OCI-LY1 (cell line): ENCODE measurements around the gene RNF121.

Source experiments
- CTCF ChIP-seq: fragments of 200-600 bp; sonication (generic), shearing (Covaris generic); IDR thresholded peaks from 2 replicates; pipeline ENCODE4 v1.5.1; 2017; ENCODE audit warnings: mild to moderate bottlenecking, antibody characterized with exemption, low read length, moderate library complexity, mixed read lengths
- EZH2 ChIP-seq: fragments of 200-600 bp; sonication (generic), shearing (Covaris generic); IDR thresholded peaks from 2 replicates; pipeline ENCODE4 v1.8.0; 2017; ENCODE audit warnings: borderline replicate concordance, mixed run types, mild to moderate bottlenecking, antibody characterized with exemption, low read length, moderate library complexity, mixed read lengths

- TF ChIP-seq CTCF (no peak), EZH2 (no peak)
These were observed 76.8 kb downstream of the RNF121 start for GRCh38 chr11:72005347-72006260.
